Measurements from ENCODE around the gene EIF2AK2. TPM values are rescaled to one million over a fixed set of nuclear protein-coding genes. Genes with fewer than 3 reads are reported as not detected.

EIF2AK2 gene
- total RNA-seq, 4 donors from 2014 or later = 23.7 to 28.4 (median 27.8) TPM

DNA sequence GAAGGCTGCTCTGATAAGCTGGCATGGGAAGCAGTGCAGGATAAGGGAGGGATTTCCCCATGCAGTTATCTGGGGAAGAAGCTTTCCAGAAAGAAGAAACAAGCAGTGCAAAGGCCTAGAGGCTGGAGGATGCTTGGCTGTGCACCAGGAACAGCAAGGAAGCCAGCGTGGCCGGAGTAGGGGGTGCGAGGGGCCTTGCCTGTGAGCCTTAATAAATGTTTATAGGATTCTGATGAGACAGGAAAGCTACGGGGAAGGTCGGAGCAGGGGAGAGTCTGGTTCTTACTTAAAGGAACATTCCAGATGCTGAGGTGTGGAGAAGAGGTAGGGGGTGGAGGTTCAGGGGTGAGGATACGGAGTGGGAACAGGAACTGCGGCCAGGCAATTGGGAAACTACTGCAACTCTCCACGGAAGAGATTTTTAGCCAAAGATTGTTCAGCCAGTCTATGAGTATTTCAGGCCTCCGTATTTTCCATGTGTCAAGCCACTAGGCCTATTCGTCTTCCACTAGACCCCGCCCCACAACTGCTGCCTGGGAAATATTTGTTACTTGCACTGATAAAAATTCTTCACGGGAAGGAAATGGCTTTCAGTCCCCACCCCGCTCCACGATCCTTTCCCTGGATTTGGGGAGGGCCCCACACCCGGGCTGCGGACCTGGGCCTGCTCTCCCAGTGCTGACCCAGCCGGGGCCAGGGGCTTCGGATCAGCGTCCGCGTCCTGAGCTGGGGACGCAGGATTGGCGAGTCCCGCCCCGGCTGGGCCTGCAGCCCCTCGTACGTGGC lies 516 bp downstream of the EIF2AK2 start:
- peak overlapping the region; percentile 86 to 95 (median 92) for H3K27ac ChIP-seq (replicated peaks in 1 of 4)
- peaks cover 11 to 33% (median 26%) of the 10 kb centered on the region in 4 donors for H3K4me1 ChIP-seq
- TF ChIP-seq, protein P1, sequence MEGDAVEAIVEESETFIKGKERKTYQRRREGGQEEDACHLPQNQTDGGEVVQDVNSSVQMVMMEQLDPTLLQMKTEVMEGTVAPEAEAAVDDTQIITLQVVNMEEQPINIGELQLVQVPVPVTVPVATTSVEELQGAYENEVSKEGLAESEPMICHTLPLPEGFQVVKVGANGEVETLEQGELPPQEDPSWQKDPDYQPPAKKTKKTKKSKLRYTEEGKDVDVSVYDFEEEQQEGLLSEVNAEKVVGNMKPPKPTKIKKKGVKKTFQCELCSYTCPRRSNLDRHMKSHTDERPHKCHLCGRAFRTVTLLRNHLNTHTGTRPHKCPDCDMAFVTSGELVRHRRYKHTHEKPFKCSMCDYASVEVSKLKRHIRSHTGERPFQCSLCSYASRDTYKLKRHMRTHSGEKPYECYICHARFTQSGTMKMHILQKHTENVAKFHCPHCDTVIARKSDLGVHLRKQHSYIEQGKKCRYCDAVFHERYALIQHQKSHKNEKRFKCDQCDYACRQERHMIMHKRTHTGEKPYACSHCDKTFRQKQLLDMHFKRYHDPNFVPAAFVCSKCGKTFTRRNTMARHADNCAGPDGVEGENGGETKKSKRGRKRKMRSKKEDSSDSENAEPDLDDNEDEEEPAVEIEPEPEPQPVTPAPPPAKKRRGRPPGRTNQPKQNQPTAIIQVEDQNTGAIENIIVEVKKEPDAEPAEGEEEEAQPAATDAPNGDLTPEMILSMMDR (IDR thresholded peaks at IDR 0.05) = no peak
- no peak for TF ChIP-seq POLR2AphosphoS5 (IDR thresholded peaks at IDR 0.05)
- no peak for TF ChIP-seq POLR2A (IDR thresholded peaks at IDR 0.05; ENCODE audit: low read depth)
- no peak for TF ChIP-seq EP300 (IDR thresholded peaks at IDR 0.05)
- H3K27me3 ChIP-seq = no peaks in the 10 kb centered on the region
- DNase-seq (ENCODE audit: extremely low spot score) = no peak
- peak overlapping the region; percentile 70 to 100 (median 90) for H3K4me3 ChIP-seq
- intact Hi-C loops (cut with DNase I) = loop anchor here (5.0 kb wide), 1 partner anchor 76 kb away; the partner anchor contains the start of genes CEBPZ and NDUFAF7
- WGBS = 1% methylated on average over 12 of the region's 27 CpGs
- no peaks in the 10 kb centered on the region for H3K9me3 ChIP-seq
- peaks cover 0 to 11% (median 0%) of the 10 kb centered on the region in 4 donors for H3K36me3 ChIP-seq

DNA sequence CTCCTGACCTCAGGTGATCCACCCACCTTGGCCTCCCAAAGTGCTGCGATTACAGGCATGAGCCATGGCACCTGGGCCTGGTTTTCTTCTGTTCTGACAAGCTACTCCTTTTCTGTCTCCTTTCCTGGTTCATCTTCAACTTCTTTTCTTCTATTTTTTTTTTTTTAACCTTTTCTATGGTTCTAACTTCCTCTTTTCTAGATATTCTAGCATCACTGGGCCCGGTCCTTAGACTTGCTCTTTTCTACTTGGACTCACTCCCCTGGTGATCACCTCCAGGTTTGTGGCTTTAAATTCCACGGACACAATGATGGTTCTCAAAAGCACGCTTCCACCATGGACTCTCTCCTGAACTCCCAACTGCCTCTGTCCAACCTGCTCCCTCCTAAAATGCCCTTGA lies 2.0 kb downstream of the EIF2AK2 start:
- Histone ChIP-seq H3K27ac (replicated peaks in 1 of 4) (no peak overlapping the region), H3K4me1 (peaks cover 11 to 35% (median 31%) of the 10 kb centered on the region in 4 donors), H3K27me3 (no peaks in the 10 kb centered on the region), H3K4me3 (no peak overlapping the region), H3K9me3 (no peaks in the 10 kb centered on the region), H3K36me3 (peaks cover 0 to 11% (median 0%) of the 10 kb centered on the region in 4 donors)
- TF ChIP-seq POLR2A (IDR thresholded peaks at IDR 0.05; ENCODE audit: low read depth) (no peak), EP300 (IDR thresholded peaks at IDR 0.05) (no peak), POLR2AphosphoS5 (IDR thresholded peaks at IDR 0.05) (no peak)
- TF ChIP-seq, protein P1 (IDR thresholded peaks at IDR 0.05) = no peak
- intact Hi-C loops (cut with DNase I) = loop anchor here (5.0 kb wide), 1 partner anchor 78 kb away; the partner anchor contains the start of genes CEBPZ and NDUFAF7
- 88% methylated on average over 4 of the region's 4 CpGs for WGBS
- DNase-seq (ENCODE audit: extremely low spot score) = no peak

DNA sequence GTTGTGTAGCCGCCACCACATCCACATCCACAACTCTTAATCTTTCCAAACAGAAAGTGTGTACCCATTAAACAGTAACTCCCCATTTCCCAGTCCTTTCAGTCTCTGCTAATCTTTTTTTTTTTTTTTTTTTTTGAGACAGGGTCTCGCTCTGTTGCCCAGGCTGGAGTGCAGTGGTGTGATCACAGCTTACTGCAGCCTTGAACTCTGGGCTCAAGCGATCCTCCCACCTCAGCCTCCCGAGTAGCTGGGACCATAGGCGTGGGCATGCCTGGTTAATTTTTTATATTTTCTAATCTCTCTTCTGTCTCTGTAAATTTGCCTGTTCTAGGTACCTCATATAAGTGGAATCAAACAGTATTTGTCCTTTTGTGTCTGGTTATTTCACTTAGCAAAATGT lies 3.6 kb downstream of the EIF2AK2 start:
- H3K9me3 ChIP-seq = no peaks in the 10 kb centered on the region
- 89% methylated on average over 5 of the region's 5 CpGs for WGBS
- TF ChIP-seq POLR2AphosphoS5 (IDR thresholded peaks at IDR 0.05) (no peak), POLR2A (IDR thresholded peaks at IDR 0.05; ENCODE audit: low read depth) (no peak), EP300 (IDR thresholded peaks at IDR 0.05) (no peak)
- TF ChIP-seq, protein P1 (IDR thresholded peaks at IDR 0.05) = no peak
- peaks cover 11 to 38% (median 34%) of the 10 kb centered on the region in 4 donors for H3K4me1 ChIP-seq
- H3K27me3 ChIP-seq = no peaks in the 10 kb centered on the region
- no peak for DNase-seq (ENCODE audit: extremely low spot score)
- peaks cover 1 to 20% (median 7%) of the 10 kb centered on the region in 4 donors for H3K36me3 ChIP-seq
- intact Hi-C loops (cut with DNase I) = no loop called here
- no peak overlapping the region for H3K27ac ChIP-seq (replicated peaks in 1 of 4)
- H3K4me3 ChIP-seq = no peak overlapping the region

DNA sequence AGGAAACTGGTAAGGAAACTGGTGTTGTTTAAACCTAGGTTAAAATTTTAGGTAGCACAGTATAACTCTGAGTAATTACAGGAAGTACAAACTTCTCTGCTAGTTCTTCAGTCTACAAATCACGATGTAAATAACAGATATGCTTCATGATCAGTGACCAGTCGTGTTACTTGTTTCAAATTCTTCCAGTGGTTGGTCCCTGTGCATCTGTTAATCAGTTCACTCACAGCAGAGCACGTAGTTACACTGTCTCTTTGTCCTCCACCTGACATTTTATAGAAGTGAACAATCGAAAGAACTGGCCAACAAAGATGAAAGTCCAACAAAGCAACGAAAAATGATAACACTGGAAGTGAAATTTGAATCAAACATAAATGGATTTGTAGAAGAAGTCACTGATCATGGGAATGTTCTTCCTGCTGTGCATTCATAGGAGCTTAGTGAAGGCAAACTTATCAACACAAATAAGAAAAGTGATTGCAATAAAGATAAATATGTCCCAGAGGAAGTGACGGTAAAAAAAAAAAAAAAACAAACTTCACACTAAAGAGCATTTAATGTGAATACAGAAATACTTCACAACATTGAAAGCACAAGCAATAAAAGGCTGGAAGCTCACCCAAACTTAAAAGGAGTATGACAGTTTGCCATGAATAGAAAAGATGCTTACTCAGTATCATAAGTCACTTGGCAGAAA lies 7.0 kb downstream of the EIF2AK2 start:
- no peak overlapping the region for H3K4me3 ChIP-seq
- DNase-seq (ENCODE audit: extremely low spot score) = no peak
- peaks cover 0 to 18% (median 13%) of the 10 kb centered on the region in 4 donors for H3K4me1 ChIP-seq
- intact Hi-C loops (cut with DNase I) = no loop called here
- 69% methylated on average over 6 of the region's 6 CpGs for WGBS
- no peaks in the 10 kb centered on the region for H3K9me3 ChIP-seq
- peaks cover 25 to 54% (median 40%) of the 10 kb centered on the region in 4 donors for H3K36me3 ChIP-seq
- H3K27ac ChIP-seq (replicated peaks in 1 of 4) = no peak overlapping the region
- no peaks in the 10 kb centered on the region for H3K27me3 ChIP-seq
- TF ChIP-seq, protein P1 (IDR thresholded peaks at IDR 0.05) = no peak
- no peak for TF ChIP-seq EP300 (IDR thresholded peaks at IDR 0.05)
- TF ChIP-seq POLR2A (IDR thresholded peaks at IDR 0.05; ENCODE audit: low read depth) = no peak
- TF ChIP-seq POLR2AphosphoS5 (IDR thresholded peaks at IDR 0.05) = no peak
